DMS53 (cell line): ENCODE results near the gene IMMP2L.
"Not testable (repeated sequence)": the region's sequence is repeated elsewhere in the genome, so short reads cannot be mapped to it uniquely, and the experiment has no call there.

Experiments
- DNase-seq: peaks from one replicate; lab custom pipeline; 2025; lab: John Stamatoyannopoulos, UW

IMMP2L gene

GRCh38 chr7:111508387-111508786 lies 53.9 kb downstream of the IMMP2L start:
- no peak for DNase-seq

GRCh38 chr7:111505422-111505821 lies 56.9 kb downstream of the IMMP2L start:
- DNase-seq: not testable (repeated sequence)

- DNase-seq: not testable (repeated sequence)
Observed at GRCh38 chr7:111501799-111502198, 60.5 kb downstream of the IMMP2L start.

- peak; percentile 86 for DNase-seq
Observed at GRCh38 chr7:111499027-111499426, 63.3 kb downstream of the IMMP2L start.

- no peak for DNase-seq
Observed at GRCh38 chr7:111498391-111499007, 63.8 kb downstream of the IMMP2L start.

GRCh38 chr7:111495173-111495810 lies 67.0 kb downstream of the IMMP2L start:
- no peak for DNase-seq

- no peak for DNase-seq
Observed at GRCh38 chr7:111492234-111492633, 70.1 kb downstream of the IMMP2L start.

GRCh38 chr7:111486472-111487142 lies 75.7 kb downstream of the IMMP2L start:
- peak; percentile 82 for DNase-seq

GRCh38 chr7:111485701-111486380 lies 76.5 kb downstream of the IMMP2L start:
- DNase-seq: no peak

- no peak for DNase-seq
Observed at GRCh38 chr7:111483078-111483477, 79.2 kb downstream of the IMMP2L start.

GRCh38 chr7:111477462-111478225 lies 84.6 kb downstream of the IMMP2L start:
- no peak for DNase-seq

- no peak for DNase-seq
Observed at GRCh38 chr7:111476586-111477293, 85.6 kb downstream of the IMMP2L start.

- DNase-seq: no peak
Observed at GRCh38 chr7:111475959-111476358, 86.3 kb downstream of the IMMP2L start.

GRCh38 chr7:111475419-111475748 lies 86.9 kb downstream of the IMMP2L start:
- no peak for DNase-seq

GRCh38 chr7:111474723-111475418 lies 87.4 kb downstream of the IMMP2L start:
- no peak for DNase-seq

GRCh38 chr7:111473449-111474198 lies 88.7 kb downstream of the IMMP2L start:
- DNase-seq: no peak

GRCh38 chr7:111470998-111471397 lies 91.3 kb downstream of the IMMP2L start:
- no peak for DNase-seq

- not testable (repeated sequence) for DNase-seq
Observed at GRCh38 chr7:111469894-111470293, 92.4 kb downstream of the IMMP2L start.

GRCh38 chr7:111465774-111466173 lies 96.5 kb downstream of the IMMP2L start:
- DNase-seq: not testable (repeated sequence)

- no peak for DNase-seq
Observed at GRCh38 chr7:111460695-111461094, 101.6 kb downstream of the IMMP2L start.
